Loucy (cell line): ENCODE results near the gene GRM7.

ENCODE experiments used
- H2AFZ ChIP-seq: fragments of 200-600 bp; sonication (generic); 2 replicates; pipeline ENCODE4 v1.6.0; 2016; ENCODE audit warnings: antibody characterized with exemption, mild to moderate bottlenecking, low read length, moderate library complexity
- H3F3A ChIP-seq: fragments of 200-600 bp; 2 replicates; pipeline ENCODE4 v1.6.0; 2016; ENCODE audit warnings: antibody characterized with exemption, low read depth, mild to moderate bottlenecking
- H3K27me3 ChIP-seq: fragments of 200-600 bp; sonication (generic); 2 replicates; pipeline ENCODE4 v1.6.1; 2014; ENCODE audit warnings: low read length, mild to moderate bottlenecking; ENCODE audit not compliant: insufficient read depth, poor library complexity, severe bottlenecking
- H3K36me3 ChIP-seq: fragments of 200-600 bp; sonication (generic); 2 replicates; pipeline ENCODE4 v1.6.1; 2016; ENCODE audit warnings: low read length; ENCODE audit not compliant: insufficient read depth
- H3K4me1 ChIP-seq: fragments of 200-600 bp; sonication (generic); 2 replicates; pipeline ENCODE4 v1.5.1; 2014; ENCODE audit warnings: low read length, mild to moderate bottlenecking; ENCODE audit not compliant: insufficient read depth, poor library complexity, severe bottlenecking
- H3K4me2 ChIP-seq: fragments of 200-600 bp; sonication (generic); 2 replicates; pipeline ENCODE4 v1.6.0; 2014; ENCODE audit warnings: antibody characterized with exemption, low read length, low read depth, mild to moderate bottlenecking; ENCODE audit not compliant: poor library complexity, severe bottlenecking
- H3K4me3 ChIP-seq: fragments of 200-600 bp; sonication (generic); 2 replicates; pipeline ENCODE4 v1.5.1; 2014; ENCODE audit warnings: low read length, mild to moderate bottlenecking, mixed read lengths; ENCODE audit not compliant: poor library complexity, severe bottlenecking
- H3K79me2 ChIP-seq: fragments of 200-600 bp; sonication (generic); 2 replicates; pipeline ENCODE4 v1.6.1; 2014; ENCODE audit warnings: low read length; ENCODE audit not compliant: insufficient read depth
- H3K9ac ChIP-seq: fragments of 200-600 bp; sonication (generic); 2 replicates; pipeline ENCODE4 v1.6.0; 2014; ENCODE audit warnings: mild to moderate bottlenecking, low read depth, low read length, moderate library complexity; ENCODE audit not compliant: poor library complexity, severe bottlenecking
- H3K9me2 ChIP-seq: fragments of 200-600 bp; sonication (generic); replicated peaks from 2 replicates; pipeline ENCODE4 v1.6.1; 2016; ENCODE audit warnings: low read depth, low read length, mixed read lengths
- H3K9me3 ChIP-seq: fragments of 200-600 bp; sonication (generic); 2 replicates; pipeline ENCODE4 v1.6.1; 2014; ENCODE audit warnings: mild to moderate bottlenecking, antibody characterized with exemption, low read length, low read depth; ENCODE audit not compliant: insufficient read depth
- H4K20me1 ChIP-seq: fragments of 200-600 bp; sonication (generic); 2 replicates; pipeline ENCODE4 v1.6.0; 2014; ENCODE audit warnings: antibody characterized with exemption, low read length, mild to moderate bottlenecking; ENCODE audit not compliant: insufficient read depth, poor library complexity, severe bottlenecking
- EZH2phosphoT487 ChIP-seq: fragments of 200-600 bp; IDR thresholded peaks from 2 replicates; pipeline ENCODE4 v1.6.1; 2018; ENCODE audit warnings: antibody characterized with exemption, mild to moderate bottlenecking, moderate library complexity, borderline replicate concordance
- TF ChIP-seq, protein P1 (sequence below): fragments of 200-600 bp; sonication (generic); conservative IDR thresholded peaks from 2 replicates; pipeline ENCODE4 v1.5.1; 2014; ENCODE audit warnings: mild to moderate bottlenecking, antibody characterized with exemption, low read length

The GRM7 gene

DNA sequence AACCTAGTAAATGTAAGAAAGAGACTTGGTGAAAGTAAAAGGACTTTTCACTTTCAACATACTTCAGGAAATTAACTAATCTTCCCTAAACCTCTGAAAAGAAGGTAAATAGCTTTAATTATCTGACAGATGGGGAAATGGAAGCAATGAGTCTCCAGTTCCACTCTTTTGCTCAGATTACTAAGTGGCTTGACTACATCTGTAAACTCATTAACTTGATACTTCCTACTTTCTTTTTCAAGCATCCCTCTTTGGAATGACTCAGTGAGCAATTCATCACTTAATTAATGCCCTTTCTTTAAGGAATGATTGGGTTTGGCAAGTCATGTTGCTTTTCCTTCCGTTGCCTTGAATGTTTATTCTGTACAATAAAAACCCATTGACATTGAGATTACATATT is 234.2 kb downstream of the GRM7 start:
- no peaks in the 10 kb centered on the region for H3K79me2 ChIP-seq

DNA sequence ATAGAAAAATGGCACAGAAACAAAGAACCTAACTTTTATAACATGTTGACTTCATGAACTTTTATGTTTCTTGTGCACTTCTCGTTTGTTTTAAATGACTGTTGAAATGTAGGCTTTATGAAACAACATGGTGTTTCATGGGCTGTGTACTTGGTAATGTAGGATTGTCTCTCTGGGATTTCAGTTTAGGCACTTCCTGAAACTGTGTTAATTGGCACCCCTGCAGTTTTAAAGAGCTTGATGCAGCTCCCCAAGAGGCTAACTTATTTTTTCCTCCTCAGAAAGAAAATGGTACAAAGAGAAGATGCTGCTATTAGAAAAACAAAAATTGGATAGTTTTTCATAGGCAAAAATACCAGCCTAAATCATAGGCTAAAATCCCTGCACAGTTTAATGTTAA is 239.2 kb downstream of the GRM7 start:
- TF ChIP-seq, protein P1, sequence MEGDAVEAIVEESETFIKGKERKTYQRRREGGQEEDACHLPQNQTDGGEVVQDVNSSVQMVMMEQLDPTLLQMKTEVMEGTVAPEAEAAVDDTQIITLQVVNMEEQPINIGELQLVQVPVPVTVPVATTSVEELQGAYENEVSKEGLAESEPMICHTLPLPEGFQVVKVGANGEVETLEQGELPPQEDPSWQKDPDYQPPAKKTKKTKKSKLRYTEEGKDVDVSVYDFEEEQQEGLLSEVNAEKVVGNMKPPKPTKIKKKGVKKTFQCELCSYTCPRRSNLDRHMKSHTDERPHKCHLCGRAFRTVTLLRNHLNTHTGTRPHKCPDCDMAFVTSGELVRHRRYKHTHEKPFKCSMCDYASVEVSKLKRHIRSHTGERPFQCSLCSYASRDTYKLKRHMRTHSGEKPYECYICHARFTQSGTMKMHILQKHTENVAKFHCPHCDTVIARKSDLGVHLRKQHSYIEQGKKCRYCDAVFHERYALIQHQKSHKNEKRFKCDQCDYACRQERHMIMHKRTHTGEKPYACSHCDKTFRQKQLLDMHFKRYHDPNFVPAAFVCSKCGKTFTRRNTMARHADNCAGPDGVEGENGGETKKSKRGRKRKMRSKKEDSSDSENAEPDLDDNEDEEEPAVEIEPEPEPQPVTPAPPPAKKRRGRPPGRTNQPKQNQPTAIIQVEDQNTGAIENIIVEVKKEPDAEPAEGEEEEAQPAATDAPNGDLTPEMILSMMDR = no peak
- no peak for TF ChIP-seq EZH2phosphoT487
- Histone ChIP-seq H3K79me2 (no peaks in the 10 kb centered on the region), H3K4me3 (no peak overlapping the region), H2AFZ (no peak overlapping the region), H3K9ac (no peak overlapping the region), H3F3A (no peaks in the 10 kb centered on the region), H3K4me2 (no peak overlapping the region), H3K36me3 (no peaks in the 10 kb centered on the region), H3K9me2 (no peaks in the 10 kb centered on the region), H3K27me3 (no peaks in the 10 kb centered on the region), H3K4me1 (no peaks in the 10 kb centered on the region), H4K20me1 (no peaks in the 10 kb centered on the region), H3K9me3 (no peaks in the 10 kb centered on the region; the same call in 1 of the 2 replicates)

More for the DNA sequence above, 234.2 kb downstream of the GRM7 start:
- Histone ChIP-seq H3K9me3 (no peaks in the 10 kb centered on the region; the same call in 1 of the 2 replicates), H3K9ac (no peak overlapping the region), H3K4me2 (no peak overlapping the region), H4K20me1 (no peaks in the 10 kb centered on the region), H2AFZ (no peak overlapping the region), H3K27me3 (no peaks in the 10 kb centered on the region), H3K4me3 (no peak overlapping the region), H3F3A (no peaks in the 10 kb centered on the region), H3K4me1 (no peaks in the 10 kb centered on the region), H3K9me2 (no peaks in the 10 kb centered on the region), H3K36me3 (no peaks in the 10 kb centered on the region)
- TF ChIP-seq, protein P1 = no peak
- TF ChIP-seq EZH2phosphoT487 = no peak

DNA sequence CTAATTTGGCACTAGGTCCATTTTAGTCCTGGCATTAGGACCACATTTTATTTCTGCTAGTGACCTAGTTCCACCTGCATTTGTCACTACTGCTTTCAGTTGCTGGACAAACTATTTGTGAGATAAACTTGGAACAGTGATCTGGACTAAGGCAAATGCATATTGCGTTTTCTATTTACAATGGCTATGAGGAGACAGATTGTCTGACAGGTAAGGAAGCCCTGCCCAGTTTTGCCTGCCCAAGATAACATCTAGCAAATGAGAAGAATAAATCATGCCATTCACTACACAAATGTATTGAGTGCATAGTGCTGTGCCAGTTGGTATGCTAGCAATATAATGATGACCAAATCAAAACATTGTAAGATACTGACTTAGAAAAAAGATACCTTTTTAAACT is 245.7 kb downstream of the GRM7 start:
- Histone ChIP-seq H3K36me3 (no peaks in the 10 kb centered on the region), H3K9me3 (no peaks in the 10 kb centered on the region), H3K79me2 (no peaks in the 10 kb centered on the region), H3K27me3 (no peaks in the 10 kb centered on the region), H4K20me1 (no peaks in the 10 kb centered on the region), H3K4me2 (no peak overlapping the region), H3K9me2 (no peaks in the 10 kb centered on the region), H3K9ac (no peak overlapping the region), H3K4me3 (no peak overlapping the region), H3F3A (no peaks in the 10 kb centered on the region), H3K4me1 (no peaks in the 10 kb centered on the region), H2AFZ (no peak overlapping the region)
- no peak for TF ChIP-seq EZH2phosphoT487
- TF ChIP-seq, protein P1 = no peak
